ENCODE results near the gene ANKS1A.

The ANKS1A gene

GRCh38 chr6:35067234-35067633 is 178.2 kb downstream of the ANKS1A start:
- no peak for DNase-seq (ENCODE audit: low read depth in 2 of 2)

GRCh38 chr6:35068206-35068605 is 179.2 kb downstream of the ANKS1A start:
- no peak for DNase-seq (ENCODE audit: low read depth in 2 of 2)

GRCh38 chr6:35068644-35069043 is 179.6 kb downstream of the ANKS1A start:
- no peak for DNase-seq (ENCODE audit: low read depth in 2 of 2)

GRCh38 chr6:35069262-35069661 is 180.2 kb downstream of the ANKS1A start:
- no peak for DNase-seq (ENCODE audit: low read depth in 2 of 2)

DNA sequence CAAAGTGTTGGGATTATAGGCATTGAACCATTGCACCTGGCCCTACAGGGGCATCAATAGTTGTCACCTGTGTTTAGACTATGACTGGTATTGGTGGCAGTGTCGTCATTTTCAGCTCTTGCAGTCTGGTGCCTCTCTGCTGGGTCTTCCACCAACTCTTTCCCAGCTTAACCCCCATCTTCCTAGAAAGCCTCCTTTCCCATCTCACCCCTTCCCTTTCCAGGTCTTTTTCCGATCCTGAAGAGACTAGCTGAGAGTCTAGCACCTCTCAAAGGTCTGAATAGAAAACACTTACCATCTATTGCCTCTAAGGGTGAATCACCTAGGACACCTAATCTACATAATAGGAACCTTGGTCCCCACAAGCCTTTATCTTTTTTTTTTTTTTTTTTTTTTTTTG is 181.1 kb downstream of the ANKS1A start:
- DNase-seq (ENCODE audit: low read depth in 2 of 2), result no peak

DNA sequence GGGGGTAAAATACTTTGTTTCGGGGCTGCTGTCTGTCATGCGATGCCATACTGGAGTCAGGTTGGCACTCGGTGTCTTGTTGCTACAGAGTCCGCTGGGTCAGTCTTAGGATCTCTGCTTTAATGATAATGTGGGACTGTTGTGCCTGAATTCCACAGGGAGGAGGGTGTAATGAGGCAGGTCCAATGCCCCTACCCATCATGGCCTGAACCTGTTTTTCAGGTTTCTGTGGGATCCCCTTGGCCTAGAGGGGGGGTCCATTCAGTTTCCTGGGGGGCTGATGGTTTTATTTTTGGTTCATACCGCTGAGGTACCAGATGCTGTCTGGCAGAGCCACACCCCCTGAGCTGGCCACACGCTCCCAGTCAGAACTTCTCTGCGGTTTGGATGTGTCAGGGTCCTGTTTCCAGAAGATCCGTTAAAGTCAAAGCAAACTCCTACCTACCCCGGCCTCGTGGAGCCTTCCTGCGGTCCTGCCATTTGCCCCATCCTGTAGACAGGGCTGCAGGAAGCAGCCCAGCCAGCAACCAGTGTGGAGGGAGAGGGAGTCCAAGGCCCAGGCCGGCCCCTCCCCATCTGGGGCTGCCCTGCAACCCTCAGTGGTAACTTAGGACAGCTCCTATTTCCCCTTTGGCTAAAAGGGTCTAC is 182.4 kb downstream of the ANKS1A start:
- no peak for DNase-seq (ENCODE audit: low read depth in 2 of 2)

DNA sequence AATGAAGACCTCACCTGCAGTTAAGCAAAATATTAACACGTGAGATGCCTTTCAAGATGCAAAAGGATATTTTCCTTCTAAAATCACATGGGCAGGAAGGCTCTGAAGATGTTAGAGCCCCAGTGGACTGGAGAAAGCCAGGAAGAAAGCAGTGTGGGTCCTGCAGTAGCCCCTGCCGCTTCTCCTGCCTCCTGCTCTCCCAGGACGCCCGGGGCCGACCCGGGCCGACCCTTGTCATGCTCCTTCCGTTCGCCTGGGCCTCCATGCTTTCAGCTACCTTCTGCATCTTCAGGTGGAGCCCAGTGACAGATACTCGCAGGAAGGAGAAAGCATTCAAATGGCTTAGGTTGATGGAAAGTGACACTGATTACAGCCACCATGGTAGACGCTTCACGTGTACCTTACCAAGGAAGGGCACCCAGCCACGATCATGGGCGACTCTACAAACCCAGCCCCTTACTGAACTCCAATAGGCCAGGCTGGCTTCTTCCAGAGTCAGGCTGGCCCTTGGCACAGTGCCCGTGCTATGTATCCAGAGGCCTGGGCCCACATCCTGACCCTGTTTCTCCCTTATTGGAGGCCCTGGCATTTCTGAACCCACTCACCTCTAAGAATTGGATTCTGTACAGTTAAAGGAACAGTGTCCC is 183.1 kb downstream of the ANKS1A start:
- no peak for DNase-seq (ENCODE audit: low read depth in 2 of 2)

GRCh38 chr6:35072698-35073055 is 183.6 kb downstream of the ANKS1A start:
- DNase-seq (ENCODE audit: low read depth in 2 of 2), result no peak

DNA sequence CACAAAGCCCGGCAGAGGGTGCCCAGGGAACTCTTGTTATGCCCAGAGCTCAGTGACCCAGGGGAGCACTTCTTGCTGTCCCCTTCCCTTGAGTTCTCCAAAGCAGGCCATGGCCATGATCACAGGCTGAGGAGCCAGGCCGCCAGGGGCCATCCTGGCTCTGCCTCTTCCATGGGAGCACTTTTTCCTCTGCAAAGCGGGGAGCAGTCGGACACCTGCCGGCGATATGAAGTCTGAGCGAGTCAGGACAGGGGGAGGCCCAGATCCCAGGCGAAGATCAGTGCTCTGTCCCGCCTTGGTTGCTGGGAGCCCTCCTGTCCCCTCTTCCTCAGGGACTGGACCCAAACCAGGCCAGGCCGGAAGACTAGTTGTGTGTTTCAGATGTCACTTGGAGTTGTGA is 184.2 kb downstream of the ANKS1A start:
- DNase-seq (ENCODE audit: low read depth in 2 of 2), result no peak

- DNase-seq (ENCODE audit: low read depth in 2 of 2), result no peak
Measured at GRCh38 chr6:35073766-35074471, 184.9 kb downstream of the ANKS1A start.

DNA sequence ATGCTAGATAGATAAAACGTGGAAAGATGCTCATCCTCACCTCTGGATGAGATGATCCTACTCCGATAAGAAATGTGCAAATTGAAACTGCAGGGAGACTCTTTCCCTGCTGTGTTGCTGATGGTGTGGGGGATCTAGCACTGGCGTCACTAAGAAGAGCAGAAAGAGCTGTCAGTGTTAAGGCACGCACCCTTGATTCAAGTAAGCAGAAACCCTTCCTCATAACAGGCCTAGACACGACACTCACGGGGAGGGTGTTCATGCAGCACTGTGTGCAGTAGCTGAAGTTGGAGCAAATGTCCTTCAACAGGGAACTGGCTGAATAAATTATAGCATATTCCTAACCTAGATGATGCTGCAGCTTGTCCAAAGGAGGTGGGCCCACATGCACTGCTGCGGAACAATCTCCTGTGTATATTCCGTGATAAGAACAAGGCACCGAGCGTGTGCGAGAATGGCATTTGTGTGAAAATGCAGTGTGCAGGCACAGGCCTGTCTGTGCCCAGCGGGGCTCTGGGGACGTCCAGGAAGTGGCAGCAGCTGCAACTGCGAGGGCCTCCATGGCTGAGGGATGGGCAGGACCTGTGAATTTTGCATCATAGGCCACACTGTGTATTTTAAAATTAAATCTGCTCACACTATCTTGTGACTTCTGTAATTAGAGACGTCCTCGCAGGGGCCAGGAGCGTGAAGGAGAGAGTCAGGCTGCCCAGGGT is 188.1 kb downstream of the ANKS1A start:
- DNase-seq (ENCODE audit: low read depth in 2 of 2), result no peak

- no peak for DNase-seq (ENCODE audit: low read depth in 2 of 2)
Measured at GRCh38 chr6:35077713-35078105, 188.7 kb downstream of the ANKS1A start.

DNA sequence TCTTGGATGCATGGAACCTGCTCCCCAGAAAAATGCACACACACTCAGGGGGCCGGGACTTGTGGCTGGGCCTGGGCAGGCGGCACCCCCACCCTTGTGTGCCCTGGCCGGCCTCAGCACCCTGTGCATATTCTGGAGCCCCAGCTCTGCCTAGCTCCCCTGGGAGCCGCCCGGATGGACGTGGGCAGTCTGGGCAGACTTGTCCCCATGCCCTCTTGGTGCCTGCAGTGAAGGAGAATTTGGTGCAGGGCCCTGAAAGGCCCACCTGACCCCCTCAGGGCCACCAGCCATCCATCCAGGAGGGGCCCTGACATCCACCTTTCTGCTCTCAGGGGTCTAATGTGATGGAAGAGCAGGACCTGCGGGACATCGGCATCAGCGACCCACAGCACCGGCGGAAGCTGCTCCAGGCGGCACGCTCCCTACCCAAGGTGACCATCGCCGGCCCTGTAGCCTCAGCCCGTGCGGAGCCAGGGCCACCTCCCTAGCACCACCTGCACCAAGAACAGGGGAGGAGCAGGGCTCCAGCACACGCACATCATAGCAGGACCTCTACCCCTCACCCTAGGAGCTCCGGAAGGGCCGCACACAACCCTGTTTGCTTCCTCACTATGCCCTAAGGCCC is 189.3 kb downstream of the ANKS1A start:
- DNase-seq (ENCODE audit: low read depth in 2 of 2), result no peak

DNA sequence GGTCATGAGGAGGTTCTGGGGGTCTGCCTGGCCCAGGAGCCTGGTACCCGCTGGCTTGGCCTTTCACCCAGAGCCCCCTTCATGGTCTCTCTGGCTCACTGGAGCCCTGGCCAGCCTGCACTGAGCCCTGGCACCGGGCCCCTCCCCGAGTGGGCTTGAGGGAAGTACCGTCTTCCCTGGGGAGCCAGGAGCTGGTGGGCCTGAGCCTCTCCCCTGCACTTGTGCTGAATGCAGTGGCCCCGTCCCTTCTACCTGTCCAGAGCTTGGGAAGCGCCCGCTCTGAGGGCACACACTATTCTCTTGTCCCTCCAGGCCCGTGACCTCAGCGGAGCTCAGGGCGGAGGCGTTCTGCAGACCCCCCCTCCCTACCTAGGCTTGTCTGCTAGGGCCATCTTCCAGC is 189.8 kb downstream of the ANKS1A start:
- no peak for DNase-seq (ENCODE audit: low read depth in 2 of 2)

- DNase-seq (ENCODE audit: low read depth in 2 of 2), result no peak
Measured at GRCh38 chr6:35079311-35080000, 190.4 kb downstream of the ANKS1A start.

DNA sequence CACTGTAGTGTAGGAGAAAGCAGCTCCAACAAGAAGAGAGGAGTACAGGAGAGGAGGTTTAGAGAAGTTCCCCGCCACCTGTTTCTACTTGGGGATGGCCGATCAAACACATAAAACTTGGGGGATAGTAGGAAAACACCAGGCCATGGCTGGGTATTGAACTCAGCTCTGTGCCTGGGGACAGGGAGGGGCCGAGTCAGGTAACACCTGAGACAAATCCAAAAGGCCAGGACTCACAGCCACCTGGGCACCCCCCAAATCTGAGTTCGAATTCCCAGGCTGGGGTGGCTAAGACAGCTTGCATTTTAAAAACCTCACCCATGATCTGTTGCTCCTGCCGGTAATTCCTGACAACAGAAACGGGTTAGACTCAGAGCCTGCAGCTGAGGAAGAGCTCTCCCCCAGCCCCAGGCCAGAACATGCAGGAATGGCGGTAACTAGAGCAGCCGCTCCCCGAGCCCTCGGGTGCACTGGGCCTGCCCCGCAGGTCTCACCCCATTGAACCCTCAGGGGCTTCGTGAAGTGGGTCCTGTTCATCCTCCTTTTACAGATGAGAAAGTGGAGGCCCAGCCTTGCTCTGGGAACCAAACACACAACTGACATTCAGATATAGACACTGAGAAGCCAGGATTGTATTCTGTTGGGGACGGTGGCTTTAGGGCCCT is 191.1 kb downstream of the ANKS1A start:
- no peak for DNase-seq (ENCODE audit: low read depth in 2 of 2)

- DNase-seq (ENCODE audit: low read depth in 2 of 2), result no peak
Measured at GRCh38 chr6:35080821-35081425, 191.9 kb downstream of the ANKS1A start.

DNA sequence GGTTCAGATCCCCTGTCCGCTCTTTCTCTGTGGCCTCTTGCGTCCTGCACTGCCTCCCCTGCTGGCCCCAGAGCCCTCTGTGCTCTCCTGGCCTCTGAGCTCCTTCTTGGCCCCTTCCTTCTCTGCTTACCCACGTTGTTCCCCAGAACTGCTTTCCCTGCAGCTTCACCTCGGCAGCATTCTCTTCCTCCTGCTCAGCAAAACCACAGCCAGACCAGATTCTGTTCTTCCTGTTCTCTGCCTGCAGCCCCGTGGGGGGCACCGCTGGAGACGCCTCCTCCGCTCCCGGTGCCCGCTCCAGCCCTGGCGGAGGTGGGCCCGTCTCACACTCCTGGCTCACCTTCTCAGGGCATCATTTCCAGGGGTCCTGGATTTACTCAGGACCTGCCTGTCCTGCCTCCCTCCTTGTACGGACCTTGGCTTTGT is 192.4 kb downstream of the ANKS1A start:
- no peak for DNase-seq (ENCODE audit: low read depth in 2 of 2)

DNA sequence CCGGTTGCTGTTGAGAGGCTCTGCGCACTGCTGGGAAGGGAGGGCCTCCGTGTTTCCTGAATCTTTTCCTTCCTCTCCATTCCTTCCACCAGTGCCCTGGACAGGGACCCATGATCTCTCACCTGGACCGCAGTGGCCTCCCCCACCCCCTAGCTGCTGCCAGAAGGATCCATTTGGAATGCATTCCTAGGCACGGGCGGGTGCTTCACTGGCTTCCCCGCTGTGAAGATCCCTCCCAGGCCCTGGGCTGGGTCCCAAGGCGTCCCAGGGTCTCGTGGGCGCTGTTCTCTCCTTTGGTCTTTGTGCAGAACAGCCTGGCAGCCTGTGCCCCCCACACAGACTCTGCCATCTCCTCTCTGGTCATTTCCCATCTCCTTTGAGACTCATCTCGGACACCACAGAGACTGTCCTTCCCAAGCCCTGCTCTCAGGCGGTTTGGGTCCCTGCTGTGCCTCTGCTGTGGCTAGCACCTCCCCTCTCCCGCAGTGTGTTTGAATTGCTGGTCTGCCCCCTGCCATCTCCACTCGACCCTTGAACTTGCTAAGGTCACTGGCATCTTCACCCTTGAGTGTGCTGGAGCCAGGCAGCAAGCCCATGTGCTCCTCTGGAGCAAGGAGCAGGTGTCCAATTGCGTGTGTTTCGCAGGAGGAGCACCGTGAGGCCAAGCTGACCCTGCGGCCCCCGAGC is 193.1 kb downstream of the ANKS1A start:
- no peak for DNase-seq (ENCODE audit: low read depth in 2 of 2)

Measured in stimulated activated CD8-positive, alpha-beta memory T cell treated with anti-CD3 and anti-CD28 coated beads, Interleukin-2, amount 100 ng/mL, for 48 hours (primary cell).